Panc1 (cell line): ENCODE measurements around the gene ARID5B. TPM values are rescaled to one million over a fixed set of nuclear protein-coding genes. Genes with fewer than 3 reads are reported as not detected.

ENCODE experiments used
- ATAC-seq: fragments of 200-7000 bp; cut with Tn5 transposase; 2 replicates; pipeline ENCODE4 v1.9.1; 2020; ENCODE audit warnings: mild to moderate bottlenecking, moderate library complexity
- BruUV-seq: library from RNA; stranded (reverse); fragments of 400-500 nt; replicated peaks from 2 replicates; lab custom pipeline; 2021; lab: Mats Ljungman, UMichigan
- CTCF ChIA-PET: fragments of 300-600 bp; sonication (Branson Sonifier 250); formaldehyde crosslinking; loops from one replicate; lab custom pipeline; 2022; ENCODE audit warnings: antibody characterized with exemption; lab: Charles Lee
- POLR2A ChIA-PET: fragments of 300-600 bp; sonication (Branson Sonifier 250); formaldehyde crosslinking; loops from one replicate; lab custom pipeline; 2022; ENCODE audit warnings: antibody characterized with exemption; lab: Charles Lee
- DNase-seq: peaks from one replicate; pipeline ENCODE4 v3.0.0-alpha.2; 2010; ENCODE audit warnings: low read depth, low spot score
- H3K27ac ChIP-seq: 2 replicates; pipeline ENCODE4 v1.5.1; 2011; ENCODE audit warnings: mild to moderate bottlenecking, low read length, inconsistent platforms
- H3K27me3 ChIP-seq: fragments of 200-500 bp; sonication (Bioruptor generic); 2 replicates; pipeline ENCODE4 v1.6.0; 2014; ENCODE audit warnings: low read length, inconsistent platforms; ENCODE audit not compliant: control insufficient read depth, insufficient read depth
- H3K36me3 ChIP-seq: fragments of 200-500 bp; sonication (Bioruptor generic); 2 replicates; pipeline ENCODE4 v1.5.1; 2014; ENCODE audit warnings: inconsistent platforms, mild to moderate bottlenecking, low read length, moderate library complexity; ENCODE audit not compliant: control insufficient read depth, insufficient read depth
- H3K4me1 ChIP-seq: 2 replicates; pipeline ENCODE4 v1.5.1; 2011; ENCODE audit warnings: inconsistent platforms, mild to moderate bottlenecking, low read length, moderate library complexity; ENCODE audit not compliant: control insufficient read depth, insufficient read depth
- H3K4me3 ChIP-seq, 2 experiments: 2 replicates each; pipeline ENCODE4 v1.5.1; 2011 to 2012; ENCODE audit warnings: low read depth in 2 of 2, low read length in 2 of 2, mild to moderate bottlenecking in 2 of 2, inconsistent platforms in 1 of 2, moderate library complexity in 1 of 2
- H3K9me3 ChIP-seq: fragments of 200-500 bp; sonication (Bioruptor generic); 2 replicates; pipeline ENCODE4 v1.5.1; 2014; ENCODE audit warnings: low read depth, mild to moderate bottlenecking, inconsistent platforms, low read length, moderate library complexity; ENCODE audit not compliant: control insufficient read depth, insufficient read depth
- CTCF ChIP-seq: fragments of 450-650 bp; IDR thresholded peaks from 2 replicates; pipeline ENCODE4 v1.5.1; 2017; ENCODE audit warnings: mild to moderate bottlenecking
- POLR2AphosphoS5 ChIP-seq: IDR thresholded peaks from 2 replicates; pipeline ENCODE4 v1.6.1; 2012; ENCODE audit warnings: mild to moderate bottlenecking, low read depth, low read length, moderate library complexity
- REST ChIP-seq, 2 experiments: IDR thresholded peaks; 2 replicates each; pipeline ENCODE4 v1.6.1; 2011 to 2012; ENCODE audit warnings: low read depth in 2 of 2, control low read depth in 1 of 2, low read length in 1 of 2, mild to moderate bottlenecking in 1 of 2, moderate library complexity in 1 of 2; ENCODE audit not compliant: insufficient read depth in 1 of 2
- SIN3A ChIP-seq: IDR thresholded peaks from 2 replicates; pipeline ENCODE4 v1.6.1; 2012; ENCODE audit warnings: low read depth, mild to moderate bottlenecking, low read length, moderate library complexity, borderline replicate concordance; ENCODE audit not compliant: insufficient read depth
- TCF7L2 ChIP-seq: IDR thresholded peaks from 2 replicates; pipeline ENCODE4 v1.6.1; 2011; ENCODE audit warnings: mild to moderate bottlenecking, low read depth, low read length, inconsistent platforms
- in situ Hi-C: cut with HindIII; loops from 2 replicates; pipeline ENCODE4 v1.10.0; 2016; ENCODE audit warnings: low sequenced_read_pairs, low pct_unique_long_range_greater_than_20kb
- intact Hi-C: fragments of 100-400 bp; cut with micrococcal nuclease; formaldehyde crosslinking; loops from one replicate; pipeline ENCODE4 v1.10.0; 2022; ENCODE audit not compliant: unreplicated experiment
- total RNA-seq: library from RNA; stranded (reverse); gene quantifications from one replicate; pipeline ENCODE4 v1.2.1, GENCODE V29; 2021; ENCODE audit not compliant: unreplicated experiment

ARID5B gene
- total RNA-seq, 1 experiment from 2014 or later, result 22.7 TPM

GRCh38 chr10:61993711-61994401, 92.4 kb downstream of the ARID5B start:
- no TSS peak for BruUV-seq
- Histone ChIP-seq H3K4me3 (no peak overlapping the region), H3K9me3 (no peaks in the 10 kb centered on the region), H3K4me1 (peaks cover 43% of the 10 kb centered on the region), H3K36me3 (no peaks in the 10 kb centered on the region), H3K27ac (peak overlapping the region; percentile 60), H3K27me3 (no peaks in the 10 kb centered on the region)
- intact Hi-C loops, result no loop called here
- TF ChIP-seq POLR2AphosphoS5, result no peak
- no peak for TF ChIP-seq REST (IDR thresholded peaks at IDR 0.05; ENCODE audit: insufficient read depth in 1 of 2, low read depth in 2 of 2, low read length in 1 of 2)
- no peak for TF ChIP-seq CTCF
- DNase-seq (no peak), ATAC-seq (no peak)
- POLR2A ChIA-PET, result no interaction called here
- CTCF ChIA-PET, result no interaction called here
- in situ Hi-C loops, result no loop called here

GRCh38 chr10:61994405-61995219, 93.1 kb downstream of the ARID5B start:
- peak overlapping the region; percentile 60 for H3K27ac ChIP-seq
- POLR2A ChIA-PET, result no interaction called here

More at GRCh38 chr10:61994405-61995219, 93.1 kb downstream of the ARID5B start:
- no TSS peak for BruUV-seq
- CTCF ChIA-PET, result interaction anchor here (0.6 kb wide), 1 partner anchor 92 kb away, joined by 6 read pairs; no protein-coding TSS in a partner anchor
- DNase-seq, result no peak
- Histone ChIP-seq H3K4me1 (peaks cover 39% of the 10 kb centered on the region), H3K27me3 (no peaks in the 10 kb centered on the region), H3K9me3 (no peaks in the 10 kb centered on the region), H3K4me3 (no peak overlapping the region), H3K36me3 (no peaks in the 10 kb centered on the region)
- ATAC-seq, result no peak
- intact Hi-C loops, result no loop called here
- TF ChIP-seq SIN3A (no peak), REST (IDR thresholded peaks at IDR 0.05; ENCODE audit: insufficient read depth in 1 of 2, low read depth in 2 of 2, low read length in 1 of 2) (no peak), POLR2AphosphoS5 (no peak), TCF7L2 (no peak), CTCF (no peak)
- in situ Hi-C loops, result no loop called here
